ENCODE data around the gene STAT1.

The STAT1 gene

GRCh38 chr2:190959911-190960788 lies 53.8 kb downstream of the STAT1 start:
- no peak for DNase-seq (ENCODE audit: low read depth)

GRCh38 chr2:190953257-190953656 lies 60.7 kb downstream of the STAT1 start:
- no peak for DNase-seq (ENCODE audit: low read depth)

- no peak for DNase-seq (ENCODE audit: low read depth)
Measured at GRCh38 chr2:190950566-190950991, 63.4 kb downstream of the STAT1 start.

- DNase-seq (ENCODE audit: low read depth), result no peak
Measured at GRCh38 chr2:190948671-190949070, 65.3 kb downstream of the STAT1 start.

- DNase-seq (ENCODE audit: low read depth), result no peak
Measured at GRCh38 chr2:190947711-190948251, 66.2 kb downstream of the STAT1 start.

- DNase-seq (ENCODE audit: low read depth), result no peak
Measured at GRCh38 chr2:190947141-190947540, 66.8 kb downstream of the STAT1 start.

- DNase-seq (ENCODE audit: low read depth), result no peak
Measured at GRCh38 chr2:190943706-190944105, 70.3 kb downstream of the STAT1 start.

- DNase-seq (ENCODE audit: low read depth), result no peak
Measured at GRCh38 chr2:190942697-190943096, 71.3 kb downstream of the STAT1 start.

GRCh38 chr2:190941571-190941970 lies 72.4 kb downstream of the STAT1 start:
- no peak for DNase-seq (ENCODE audit: low read depth)

- no peak for DNase-seq (ENCODE audit: low read depth)
Measured at GRCh38 chr2:190940454-190940853, 73.5 kb downstream of the STAT1 start.

GRCh38 chr2:190938771-190939335 lies 75.1 kb downstream of the STAT1 start:
- no peak for DNase-seq (ENCODE audit: low read depth)

GRCh38 chr2:190935054-190935453 lies 78.9 kb downstream of the STAT1 start:
- DNase-seq (ENCODE audit: low read depth), result no peak

GRCh38 chr2:190933361-190933760 lies 80.6 kb downstream of the STAT1 start:
- DNase-seq (ENCODE audit: low read depth), result no peak

- no peak for DNase-seq (ENCODE audit: low read depth)
Measured at GRCh38 chr2:190932514-190932913, 81.5 kb downstream of the STAT1 start.

GRCh38 chr2:190930411-190930810 lies 83.6 kb downstream of the STAT1 start:
- DNase-seq (ENCODE audit: low read depth), result no peak

GRCh38 chr2:190929919-190930318 lies 84.1 kb downstream of the STAT1 start:
- no peak for DNase-seq (ENCODE audit: low read depth)

- DNase-seq (ENCODE audit: low read depth), result no peak
Measured at GRCh38 chr2:190927301-190927700, 86.7 kb downstream of the STAT1 start.

- no peak for DNase-seq (ENCODE audit: low read depth)
Measured at GRCh38 chr2:190922376-190922775, 91.6 kb downstream of the STAT1 start.

- no peak for DNase-seq (ENCODE audit: low read depth)
Measured at GRCh38 chr2:190920085-190920484, 93.9 kb downstream of the STAT1 start.
